PC-9 (cell line): ENCODE results near the gene HHAT. TPM values are rescaled to one million over a fixed set of nuclear protein-coding genes. Genes with fewer than 3 reads are reported as not detected.

Source experiments
- BruUV-seq: library from RNA; stranded (reverse); fragments of 400-500 nt; replicated peaks from 2 replicates; lab custom pipeline; 2021; lab: Mats Ljungman, UMichigan
- CTCF ChIA-PET: fragments of 300-600 bp; sonication (Branson Sonifier 250); formaldehyde crosslinking; loops from one replicate; lab custom pipeline; 2022; ENCODE audit warnings: antibody characterized with exemption; lab: Charles Lee
- POLR2A ChIA-PET: fragments of 300-600 bp; sonication (Branson Sonifier 250); formaldehyde crosslinking; loops from one replicate; lab custom pipeline; 2022; ENCODE audit warnings: antibody characterized with exemption; ENCODE audit not compliant: unreplicated experiment; lab: Charles Lee
- DNase-seq, 2 experiments: peaks; one replicate each; pipeline versions ENCODE4 v3.0.0 to v3.0.0-alpha.2; 2015 to 2022; ENCODE audit warnings: mixed read lengths in 1 of 2
- H2AFZ ChIP-seq: fragments of 200-600 bp; sonication (generic); 2 replicates; pipeline ENCODE4 v1.8.1; 2017; ENCODE audit warnings: antibody characterized with exemption
- H3F3A ChIP-seq: fragments of 200-600 bp; sonication (generic); 2 replicates; pipeline ENCODE4 v1.8.1; 2017; ENCODE audit warnings: antibody characterized with exemption, mild to moderate bottlenecking, low read depth; ENCODE audit not compliant: insufficient read depth
- H3K27ac ChIP-seq: fragments of 200-600 bp; sonication (generic); 2 replicates; pipeline ENCODE4 v1.6.1; 2016; ENCODE audit warnings: mixed run types
- H3K27me3 ChIP-seq: fragments of 200-600 bp; sonication (generic); 2 replicates; pipeline ENCODE4 v1.6.1; 2016; ENCODE audit warnings: low read depth, mixed run types; ENCODE audit not compliant: insufficient read depth
- H3K36me3 ChIP-seq: fragments of 200-600 bp; sonication (generic); 2 replicates; pipeline ENCODE4 v1.6.1; 2016; ENCODE audit warnings: low read depth, mixed run types
- H3K4me1 ChIP-seq: fragments of 200-600 bp; sonication (generic); replicated peaks from 2 replicates; pipeline ENCODE4 v1.6.1; 2016; ENCODE audit warnings: mixed run types; ENCODE audit not compliant: insufficient read depth
- H3K4me2 ChIP-seq: fragments of 200-600 bp; sonication (generic); 2 replicates; pipeline ENCODE4 v1.6.1; 2017; ENCODE audit warnings: mixed run types
- H3K4me3 ChIP-seq: fragments of 200-600 bp; sonication (generic); 2 replicates; pipeline ENCODE4 v1.6.1; 2016; ENCODE audit warnings: mixed run types
- H3K79me2 ChIP-seq: fragments of 200-600 bp; sonication (generic); 2 replicates; pipeline ENCODE4 v1.6.1; 2017; ENCODE audit warnings: low read depth, mixed run types
- H3K9me2 ChIP-seq: fragments of 200-600 bp; sonication (generic); 2 replicates; pipeline ENCODE4 v1.8.1; 2017; ENCODE audit warnings: mild to moderate bottlenecking; ENCODE audit not compliant: insufficient read depth
- H3K9me3 ChIP-seq: fragments of 200-600 bp; sonication (generic); 2 replicates; pipeline ENCODE4 v1.8.1; 2016; ENCODE audit warnings: low read depth; ENCODE audit not compliant: insufficient read depth
- H4K20me1 ChIP-seq: fragments of 200-600 bp; sonication (generic); 2 replicates; pipeline ENCODE4 v1.8.1; 2017; ENCODE audit not compliant: insufficient read depth
- CTCF ChIP-seq: fragments of 200-600 bp; sonication (generic); conservative IDR thresholded peaks from 2 replicates; pipeline ENCODE4 v1.6.1; 2017; ENCODE audit warnings: mixed run types, antibody characterized with exemption, mild to moderate bottlenecking, moderate library complexity
- EZH2 ChIP-seq: fragments of 200-600 bp; sonication (generic); IDR thresholded peaks from 2 replicates; pipeline ENCODE4 v1.8.0; 2017; ENCODE audit warnings: antibody characterized with exemption, low read depth
- intact Hi-C: fragments of 100-400 bp; cut with micrococcal nuclease; formaldehyde crosslinking; loops from one replicate; pipeline ENCODE4 v1.10.0; 2022; ENCODE audit not compliant: unreplicated experiment
- total RNA-seq: library from RNA; stranded (reverse); gene quantifications from 2 replicates; pipeline ENCODE4 v1.2.3, GENCODE V29; 2021

Gene HHAT
- total RNA-seq, 1 experiment from 2014 or later = 5.3 TPM

GRCh38 chr1:210558302-210558701 is 229.6 kb downstream of the HHAT start:
- TF ChIP-seq EZH2 = no peak
- intact Hi-C loops = no loop called here
- DNase-seq = no peak

GRCh38 chr1:210565306-210565705 is 236.6 kb downstream of the HHAT start:
- CTCF ChIA-PET = no interaction called here
- no TSS peak for BruUV-seq
- H3K36me3 ChIP-seq = no peaks in the 10 kb centered on the region

More at GRCh38 chr1:210558302-210558701, 229.6 kb downstream of the HHAT start:
- Histone ChIP-seq H4K20me1 (no peaks in the 10 kb centered on the region), H3K9me3 (no peaks in the 10 kb centered on the region), H3F3A (no peaks in the 10 kb centered on the region), H2AFZ (no peak overlapping the region), H3K79me2 (no peaks in the 10 kb centered on the region), H3K4me3 (no peak overlapping the region), H3K4me1 (no peaks in the 10 kb centered on the region), H3K27me3 (0 out of 2 replicates have a peak, but pooled peaks cover 2% of the 10 kb centered on the region), H3K4me2 (no peak overlapping the region), H3K9me2 (no peaks in the 10 kb centered on the region), H3K36me3 (no peaks in the 10 kb centered on the region), H3K27ac (no peak overlapping the region)
- POLR2A ChIA-PET = interaction anchor here (0.6 kb wide), 2 partner anchors 9 to 10 kb away, joined by 4 to 11 read pairs; no protein-coding TSS in a partner anchor
- CTCF ChIA-PET = no interaction called here
- BruUV-seq = no TSS peak

GRCh38 chr1:210568631-210569030 is 239.9 kb downstream of the HHAT start:
- Histone ChIP-seq H3K9me3 (no peaks in the 10 kb centered on the region), H3F3A (no peaks in the 10 kb centered on the region), H3K36me3 (no peaks in the 10 kb centered on the region), H4K20me1 (no peaks in the 10 kb centered on the region), H3K4me3 (no peak overlapping the region), H3K27ac (no peak overlapping the region), H3K9me2 (no peaks in the 10 kb centered on the region), H3K4me1 (no peaks in the 10 kb centered on the region), H3K27me3 (no peaks in the 10 kb centered on the region), H3K79me2 (no peaks in the 10 kb centered on the region), H2AFZ (no peak overlapping the region), H3K4me2 (no peak overlapping the region)
- BruUV-seq = no TSS peak
- CTCF ChIA-PET = no interaction called here
- POLR2A ChIA-PET = interaction anchor here (0.6 kb wide), 1 partner anchor 10 kb away, joined by 4 read pairs; no protein-coding TSS in a partner anchor
- intact Hi-C loops = no loop called here
- no peak for DNase-seq
- TF ChIP-seq CTCF = no peak
- TF ChIP-seq EZH2 = no peak

More at GRCh38 chr1:210565306-210565705, 236.6 kb downstream of the HHAT start:
- no peaks in the 10 kb centered on the region for H3F3A ChIP-seq
- no peak overlapping the region for H2AFZ ChIP-seq
- intact Hi-C loops = no loop called here
- H3K4me3 ChIP-seq = no peak overlapping the region
- no peak overlapping the region for H3K27ac ChIP-seq
- H3K9me2 ChIP-seq = no peaks in the 10 kb centered on the region
- POLR2A ChIA-PET = no interaction called here
- H4K20me1 ChIP-seq = no peaks in the 10 kb centered on the region
- no peaks in the 10 kb centered on the region for H3K4me1 ChIP-seq
- H3K79me2 ChIP-seq = no peaks in the 10 kb centered on the region
- H3K27me3 ChIP-seq = no peaks in the 10 kb centered on the region
- TF ChIP-seq EZH2 (no peak), CTCF (no peak)
- no peak for DNase-seq
- no peak overlapping the region for H3K4me2 ChIP-seq
- no peaks in the 10 kb centered on the region for H3K9me3 ChIP-seq

- H3K27ac ChIP-seq = no peak overlapping the region
- no peaks in the 10 kb centered on the region for H3K4me1 ChIP-seq
- no peak overlapping the region for H3K4me3 ChIP-seq
- CTCF ChIA-PET = no interaction called here
- H4K20me1 ChIP-seq = no peaks in the 10 kb centered on the region
- H3K36me3 ChIP-seq = no peaks in the 10 kb centered on the region
- no peak overlapping the region for H3K4me2 ChIP-seq
- no TSS peak for BruUV-seq
- POLR2A ChIA-PET = no interaction called here
- no peaks in the 10 kb centered on the region for H3K9me3 ChIP-seq
- H2AFZ ChIP-seq = no peak overlapping the region
- no peak for DNase-seq
- H3F3A ChIP-seq = no peaks in the 10 kb centered on the region
- intact Hi-C loops = no loop called here
- H3K9me2 ChIP-seq = no peaks in the 10 kb centered on the region
- TF ChIP-seq CTCF = no peak
- no peak for TF ChIP-seq EZH2
- no peaks in the 10 kb centered on the region for H3K27me3 ChIP-seq
- H3K79me2 ChIP-seq = no peaks in the 10 kb centered on the region
These were observed 241.4 kb downstream of the HHAT start for GRCh38 chr1:210570116-210570515.
